ENCODE data around the gene TAF4. TPM values are rescaled to one million over a fixed set of nuclear protein-coding genes. Genes with fewer than 3 reads are reported as not detected.

The TAF4 gene
- total and polyA plus RNA-seq, 2 of the 13 experiments (the other 11 are each of a cell fraction or from before 2014, with no cell fraction given), result 5.9 to 12.0 TPM

GRCh38 chr20:62030834-62031434, 34.7 kb downstream of the TAF4 start (continued):
- no peak for TF ChIP-seq FOXA1 (IDR thresholded peaks at IDR 0.05)
- no peak for TF ChIP-seq FOXA1 (CRISPR knock-in tag; IDR thresholded peaks at IDR 0.05)
- TF ChIP-seq FLYWCH1 (CRISPR knock-in tag; IDR thresholded peaks at IDR 0.05), result no peak; the same call in 1 of the 2 replicates
- no peak for TF ChIP-seq MBNL3 (CRISPR knock-in tag; conservative IDR thresholded peaks at IDR 0.05)
- 0 out of 2 replicates have a peak, but pooled peaks have one; percentile 30 for TF ChIP-seq ZNF616 (CRISPR knock-in tag; IDR thresholded peaks at IDR 0.05; ENCODE audit: low read depth)
- no peak for TF ChIP-seq ZNF280D (CRISPR knock-in tag; IDR thresholded peaks at IDR 0.05)
- TF ChIP-seq IKZF4 (CRISPR knock-in tag; IDR thresholded peaks at IDR 0.05; ENCODE audit: borderline replicate concordance, low read depth, not compliant biosample characterization), result peak; percentile 75
- TF ChIP-seq JUNB (CRISPR knock-in tag; IDR thresholded peaks at IDR 0.05; ENCODE audit: borderline replicate concordance), result no peak
- no peak for TF ChIP-seq NR2F2 (IDR thresholded peaks at IDR 0.05; ENCODE audit: borderline replicate concordance, low read depth)
- no peak for TF ChIP-seq TEAD2 (CRISPR knock-in tag; IDR thresholded peaks at IDR 0.05)
- 0 out of 2 replicates have a peak, but pooled peaks have one; percentile 42 for TF ChIP-seq ESRRA (CRISPR knock-in tag; IDR thresholded peaks at IDR 0.05; ENCODE audit: low read depth)
- TF ChIP-seq HDAC2 (CRISPR knock-in tag; IDR thresholded peaks at IDR 0.05), result peak; percentile 53; the same call in 1 of the 2 replicates
- peak; percentile 71; the same call in 1 of the 2 replicates for TF ChIP-seq WIZ (CRISPR knock-in tag; IDR thresholded peaks at IDR 0.05)
- TF ChIP-seq DPF2 (CRISPR knock-in tag; IDR thresholded peaks at IDR 0.05; ENCODE audit: borderline replicate concordance, low read depth), result no peak
- TF ChIP-seq HNRNPUL1 (IDR thresholded peaks at IDR 0.05; ENCODE audit: low read depth, low read length), result no peak
- TF ChIP-seq ZNF362 (CRISPR knock-in tag; IDR thresholded peaks at IDR 0.05; ENCODE audit: borderline replicate concordance), result no peak
- no peak for TF ChIP-seq ZNF513 (CRISPR knock-in tag; conservative IDR thresholded peaks at IDR 0.05)

All from HepG2 (cell line).